ENCODE results near the gene IFIT1B. TPM values are rescaled to one million over a fixed set of nuclear protein-coding genes. Genes with fewer than 3 reads are reported as not detected.

The IFIT1B gene
- total RNA-seq, 1 experiment from 2014 or later: not detected

DNA sequence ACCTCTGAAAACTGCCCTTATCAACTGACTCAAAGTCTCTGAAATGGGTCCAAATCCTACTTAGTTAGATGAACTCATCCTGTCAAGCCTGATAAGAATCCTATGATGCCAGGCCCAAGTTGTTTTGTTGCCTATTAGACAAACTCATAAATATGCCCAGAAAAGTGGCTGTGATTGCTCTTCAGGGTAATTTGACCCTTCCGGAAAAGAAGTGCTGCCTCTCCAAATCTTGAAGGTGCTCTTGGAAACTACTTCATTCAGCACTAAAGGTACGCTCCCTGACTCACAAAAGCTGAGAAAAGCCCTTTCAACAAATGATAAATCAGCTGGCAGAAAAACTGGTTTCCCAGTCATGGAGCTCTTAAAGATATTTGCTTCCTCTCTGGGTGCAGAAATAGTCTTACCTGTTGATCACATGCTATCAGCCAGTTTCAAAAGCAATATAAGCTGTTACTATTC is 43.2 kb downstream of the IFIT1B start:
- no peak for DNase-seq (ENCODE audit: low spot score)
- no peak for ATAC-seq
- Mint-ChIP-seq H3K4me3 (no peak overlapping the region), H3K4me1 (peaks cover 21% of the 10 kb centered on the region), H3K36me3 (no peaks in the 10 kb centered on the region), H3K9me3 (no peaks in the 10 kb centered on the region), H3K27ac (no peak overlapping the region), H3K27me3 (ENCODE audit: low read depth) (peaks cover 6% of the 10 kb centered on the region)
- ChIA-PET CTCF (no interaction called here), POLR2A (interaction anchor here (0.6 kb wide), 1 partner anchor 176 kb away, joined by 3 read pairs; no protein-coding TSS in a partner anchor)
- no peak for TF ChIP-seq PRRX2 (CRISPR knock-in tag; IDR thresholded peaks at IDR 0.05)
- TF ChIP-seq, protein P1, sequence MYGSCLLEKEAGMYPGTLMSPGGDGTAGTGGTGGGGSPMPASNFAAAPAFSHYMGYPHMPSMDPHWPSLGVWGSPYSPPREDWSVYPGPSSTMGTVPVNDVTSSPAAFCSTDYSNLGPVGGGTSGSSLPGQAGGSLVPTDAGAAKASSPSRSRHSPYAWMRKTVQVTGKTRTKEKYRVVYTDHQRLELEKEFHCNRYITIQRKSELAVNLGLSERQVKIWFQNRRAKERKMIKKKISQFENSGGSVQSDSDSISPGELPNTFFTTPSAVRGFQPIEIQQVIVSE (CRISPR knock-in tag; IDR thresholded peaks at IDR 0.05; ENCODE audit: borderline replicate concordance): no peak
- no peak for TF ChIP-seq MLX (CRISPR knock-in tag; IDR thresholded peaks at IDR 0.05)
- TF ChIP-seq TEAD4 (CRISPR knock-in tag; IDR thresholded peaks at IDR 0.05): no peak
- TF ChIP-seq FOXJ3 (CRISPR knock-in tag; IDR thresholded peaks at IDR 0.05; ENCODE audit: borderline replicate concordance): no peak
- TF ChIP-seq FOXK1 (CRISPR knock-in tag; IDR thresholded peaks at IDR 0.05): no peak
- no peak for TF ChIP-seq CBFB (CRISPR knock-in tag; IDR thresholded peaks at IDR 0.05; ENCODE audit: low read depth)
- TF ChIP-seq ZNF121 (CRISPR knock-in tag; IDR thresholded peaks at IDR 0.05): no peak
- TF ChIP-seq, protein P2, sequence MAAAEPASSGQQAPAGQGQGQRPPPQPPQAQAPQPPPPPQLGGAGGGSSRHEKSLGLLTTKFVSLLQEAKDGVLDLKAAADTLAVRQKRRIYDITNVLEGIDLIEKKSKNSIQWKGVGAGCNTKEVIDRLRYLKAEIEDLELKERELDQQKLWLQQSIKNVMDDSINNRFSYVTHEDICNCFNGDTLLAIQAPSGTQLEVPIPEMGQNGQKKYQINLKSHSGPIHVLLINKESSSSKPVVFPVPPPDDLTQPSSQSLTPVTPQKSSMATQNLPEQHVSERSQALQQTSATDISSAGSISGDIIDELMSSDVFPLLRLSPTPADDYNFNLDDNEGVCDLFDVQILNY (CRISPR knock-in tag; IDR thresholded peaks at IDR 0.05): no peak
- TF ChIP-seq PREB (CRISPR knock-in tag; IDR thresholded peaks at IDR 0.05; ENCODE audit: borderline replicate concordance): no peak
- TF ChIP-seq ZNF138 (CRISPR knock-in tag; conservative IDR thresholded peaks at IDR 0.05): no peak
- TF ChIP-seq IRF2 (CRISPR knock-in tag; IDR thresholded peaks at IDR 0.05; ENCODE audit: borderline replicate concordance, low read depth): no peak
- TF ChIP-seq ZNF263 (CRISPR knock-in tag; IDR thresholded peaks at IDR 0.05; ENCODE audit: low read depth): no peak

DNA sequence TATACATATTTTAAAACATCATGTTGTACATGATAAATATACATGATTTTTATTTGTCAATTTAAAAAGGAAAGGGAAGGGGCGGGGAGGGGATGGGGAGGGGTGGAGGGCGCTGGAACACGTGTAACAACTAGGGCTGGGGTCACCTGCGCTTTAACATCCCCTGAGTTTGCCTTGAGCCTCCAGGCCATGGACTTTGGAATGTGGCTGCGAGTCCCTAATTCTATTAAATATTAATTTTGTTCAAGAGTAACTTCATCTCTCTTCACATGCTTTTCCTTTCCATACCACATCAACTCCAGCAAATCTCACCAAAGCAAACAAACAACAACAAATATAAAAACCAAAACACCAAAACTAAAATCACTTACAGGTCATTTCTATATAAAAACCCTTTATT is 47.1 kb downstream of the IFIT1B start:
- no peaks in the 10 kb centered on the region for H3K27me3 Mint-ChIP-seq (ENCODE audit: low read depth)
- ChIA-PET CTCF (interaction anchor here (1.6 kb wide), 1 partner anchor 137 kb away, joined by 4 read pairs; no protein-coding TSS in a partner anchor), POLR2A (no interaction called here)
- no peaks in the 10 kb centered on the region for H3K36me3 Mint-ChIP-seq
- ATAC-seq (no peak), DNase-seq (ENCODE audit: low spot score) (no peak)
- no peaks in the 10 kb centered on the region for H3K9me3 Mint-ChIP-seq
- H3K4me3 Mint-ChIP-seq: no peak overlapping the region
- H3K4me1 Mint-ChIP-seq: peaks cover 47% of the 10 kb centered on the region
- no peak overlapping the region for H3K27ac Mint-ChIP-seq
- TF ChIP-seq, protein P3, sequence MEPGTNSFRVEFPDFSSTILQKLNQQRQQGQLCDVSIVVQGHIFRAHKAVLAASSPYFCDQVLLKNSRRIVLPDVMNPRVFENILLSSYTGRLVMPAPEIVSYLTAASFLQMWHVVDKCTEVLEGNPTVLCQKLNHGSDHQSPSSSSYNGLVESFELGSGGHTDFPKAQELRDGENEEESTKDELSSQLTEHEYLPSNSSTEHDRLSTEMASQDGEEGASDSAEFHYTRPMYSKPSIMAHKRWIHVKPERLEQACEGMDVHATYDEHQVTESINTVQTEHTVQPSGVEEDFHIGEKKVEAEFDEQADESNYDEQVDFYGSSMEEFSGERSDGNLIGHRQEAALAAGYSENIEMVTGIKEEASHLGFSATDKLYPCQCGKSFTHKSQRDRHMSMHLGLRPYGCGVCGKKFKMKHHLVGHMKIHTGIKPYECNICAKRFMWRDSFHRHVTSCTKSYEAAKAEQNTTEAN (CRISPR knock-in tag; IDR thresholded peaks at IDR 0.05): no peak
- TF ChIP-seq NR2C2 (CRISPR knock-in tag; IDR thresholded peaks at IDR 0.05) (no peak), ZNF121 (CRISPR knock-in tag; IDR thresholded peaks at IDR 0.05) (no peak), PREB (CRISPR knock-in tag; IDR thresholded peaks at IDR 0.05; ENCODE audit: borderline replicate concordance) (no peak), ATF1 (CRISPR knock-in tag; IDR thresholded peaks at IDR 0.05) (no peak), ZNF396 (CRISPR knock-in tag; IDR thresholded peaks at IDR 0.05; ENCODE audit: borderline replicate concordance) (no peak), GTF2I (CRISPR knock-in tag; conservative IDR thresholded peaks at IDR 0.05) (no peak), GABPB1 (CRISPR knock-in tag; IDR thresholded peaks at IDR 0.05) (no peak), ZNF416 (CRISPR knock-in tag; IDR thresholded peaks at IDR 0.05) (no peak)
- TF ChIP-seq, protein P4, sequence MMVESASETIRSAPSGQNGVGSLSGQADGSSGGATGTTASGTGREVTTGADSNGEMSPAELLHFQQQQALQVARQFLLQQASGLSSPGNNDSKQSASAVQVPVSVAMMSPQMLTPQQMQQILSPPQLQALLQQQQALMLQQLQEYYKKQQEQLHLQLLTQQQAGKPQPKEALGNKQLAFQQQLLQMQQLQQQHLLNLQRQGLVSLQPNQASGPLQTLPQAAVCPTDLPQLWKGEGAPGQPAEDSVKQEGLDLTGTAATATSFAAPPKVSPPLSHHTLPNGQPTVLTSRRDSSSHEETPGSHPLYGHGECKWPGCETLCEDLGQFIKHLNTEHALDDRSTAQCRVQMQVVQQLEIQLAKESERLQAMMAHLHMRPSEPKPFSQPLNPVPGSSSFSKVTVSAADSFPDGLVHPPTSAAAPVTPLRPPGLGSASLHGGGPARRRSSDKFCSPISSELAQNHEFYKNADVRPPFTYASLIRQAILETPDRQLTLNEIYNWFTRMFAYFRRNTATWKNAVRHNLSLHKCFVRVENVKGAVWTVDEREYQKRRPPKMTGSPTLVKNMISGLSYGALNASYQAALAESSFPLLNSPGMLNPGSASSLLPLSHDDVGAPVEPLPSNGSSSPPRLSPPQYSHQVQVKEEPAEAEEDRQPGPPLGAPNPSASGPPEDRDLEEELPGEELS (CRISPR knock-in tag; IDR thresholded peaks at IDR 0.05): no peak
- TF ChIP-seq, protein P5, sequence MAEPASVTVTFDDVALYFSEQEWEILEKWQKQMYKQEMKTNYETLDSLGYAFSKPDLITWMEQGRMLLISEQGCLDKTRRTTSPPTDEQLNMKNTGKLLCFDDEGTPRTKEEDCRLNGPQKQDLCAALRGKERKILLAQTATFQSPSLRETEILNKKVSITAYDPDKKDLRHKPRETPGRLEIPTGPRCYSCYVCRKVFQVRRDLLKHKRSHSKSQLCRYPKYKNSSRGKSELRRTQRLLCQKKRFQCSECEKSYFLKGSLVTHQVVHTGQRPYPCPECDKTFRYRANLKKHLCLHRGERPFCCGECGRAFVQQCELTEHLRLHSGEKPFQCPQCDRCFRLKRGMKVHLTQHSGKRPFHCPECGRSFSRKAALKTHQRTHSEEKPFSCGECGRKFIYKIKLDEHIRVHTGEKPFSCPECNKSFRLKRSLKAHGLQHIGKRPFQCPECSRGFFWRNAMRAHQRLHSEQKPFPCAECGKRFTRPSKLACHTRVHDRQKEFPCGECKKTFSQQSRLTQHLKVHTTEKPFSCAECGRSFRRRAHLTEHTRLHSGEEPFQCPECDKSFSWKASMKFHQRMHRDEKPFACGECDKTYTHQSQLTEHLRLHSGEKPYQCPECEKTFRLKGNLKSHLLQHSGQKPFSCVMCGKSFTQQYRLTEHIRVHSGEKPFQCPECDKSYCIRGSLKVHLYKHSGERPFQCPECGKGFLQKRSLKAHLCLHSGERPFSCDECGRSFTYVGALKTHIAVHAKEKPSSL (CRISPR knock-in tag; conservative IDR thresholded peaks at IDR 0.05): no peak

All from WTC11 (cell line).